H54 (cell line): ENCODE measurements around the gene TAL1.
"Not testable (repeated sequence)": the region's sequence is repeated elsewhere in the genome, so short reads cannot be mapped to it uniquely, and the experiment has no call there.

Source experiments
- DNase-seq: peaks from one replicate; pipeline ENCODE4 v3.0.0; 2011; ENCODE audit warnings: low spot score, mixed read lengths; ENCODE audit not compliant: insufficient read length
- FAIRE-seq: peaks from 3 replicates; lab custom pipeline; 2011; peaks lifted over from hg19 to GRCh38; lab: Jason Lieb, UNC
- POLR2A ChIP-seq: IDR thresholded peaks from 2 replicates; pipeline ENCODE4 v1.6.1; 2011; ENCODE audit warnings: low read depth, mild to moderate bottlenecking, low read length

Gene TAL1

DNA sequence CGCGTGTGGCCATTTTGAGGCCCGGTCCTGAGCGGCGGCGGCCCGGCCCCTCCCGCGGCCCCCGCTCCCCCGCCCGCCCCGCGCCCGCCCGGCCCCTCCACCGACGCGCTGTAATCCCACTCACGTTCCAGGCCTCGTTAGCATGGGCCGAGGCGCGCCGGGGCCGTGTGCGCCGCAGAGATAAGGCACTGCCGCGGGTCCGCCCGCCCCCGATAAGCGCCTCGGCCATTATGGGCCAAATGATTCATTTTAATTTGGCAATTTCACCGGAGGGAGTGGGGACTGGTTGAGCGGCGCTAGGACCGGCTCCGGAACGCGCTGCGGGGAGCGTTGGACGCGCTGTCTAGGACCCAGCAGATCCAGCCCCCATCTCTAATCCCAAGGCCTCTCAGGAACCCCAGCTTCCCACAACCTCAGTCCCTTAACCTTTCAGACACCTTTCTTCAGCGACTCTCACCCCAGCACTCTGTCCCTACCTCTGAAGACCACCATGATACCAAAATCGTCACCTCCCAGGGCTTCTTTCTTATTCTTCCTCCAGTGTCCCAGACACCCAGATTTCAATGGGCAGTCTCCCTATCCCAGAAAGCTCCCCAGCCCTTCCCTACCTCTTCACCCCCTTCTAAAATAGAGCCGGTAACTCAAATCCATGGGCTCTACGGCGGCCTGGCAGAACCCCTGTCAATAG lies at the start of gene TAL1:
Gene TAL1 (minus strand): TSS at position 39 of the 688 bp plus-strand sequence. CDS start 6,337 bp downstream, outside the sequence.
- FAIRE-seq = no peak
- DNase-seq = no peak

GRCh38 chr1:47280142-47280541 lies 48.1 kb upstream of the TAL1 start:
- TF ChIP-seq POLR2A = no peak
- no peak for DNase-seq
- no peak for FAIRE-seq

More for the DNA sequence above, at the start of gene TAL1:
- TF ChIP-seq POLR2A = no peak

- DNase-seq (no peak), FAIRE-seq (no peak)
- no peak for TF ChIP-seq POLR2A
These were observed 44.8 kb upstream of the TAL1 start for GRCh38 chr1:47276850-47277249.

DNA sequence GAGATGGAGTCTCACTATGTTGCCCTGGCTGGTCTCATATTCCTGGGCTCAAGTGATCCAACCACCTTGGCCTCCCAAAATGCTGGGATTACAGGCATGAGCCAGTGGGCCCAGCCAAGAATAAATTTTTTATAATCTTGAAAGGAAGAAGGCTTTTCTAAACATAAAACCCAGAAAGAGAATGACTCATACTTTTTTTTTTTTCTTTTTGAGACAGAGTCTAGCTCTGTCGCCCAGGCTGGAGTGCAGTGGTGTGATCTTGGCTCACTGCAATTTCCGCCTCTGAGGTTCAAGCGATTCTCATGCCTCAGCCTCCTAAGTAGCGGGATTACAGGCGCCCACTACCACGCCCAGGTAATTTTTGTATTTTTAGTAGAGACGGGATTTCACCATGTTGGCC lies 43.8 kb upstream of the TAL1 start:
- FAIRE-seq = not testable (repeated sequence)

GRCh38 chr1:47265529-47265928 lies 33.5 kb upstream of the TAL1 start:
- not testable (repeated sequence) for FAIRE-seq, DNase-seq

More for the DNA sequence above, 43.8 kb upstream of the TAL1 start:
- not testable (repeated sequence) for DNase-seq

- no peak for TF ChIP-seq POLR2A
- FAIRE-seq = no peak
- no peak for DNase-seq
These were observed 30.9 kb upstream of the TAL1 start for GRCh38 chr1:47262787-47263413.

- DNase-seq (no peak), FAIRE-seq (no peak)
- no peak for TF ChIP-seq POLR2A
These were observed 25.2 kb upstream of the TAL1 start for GRCh38 chr1:47257224-47257623.

- TF ChIP-seq POLR2A = no peak
- FAIRE-seq = no peak
- no peak for DNase-seq
These were observed 20.8 kb upstream of the TAL1 start for GRCh38 chr1:47252795-47253194.

GRCh38 chr1:47252369-47252768 lies 20.3 kb upstream of the TAL1 start:
- TF ChIP-seq POLR2A = no peak
- DNase-seq = no peak
- FAIRE-seq = no peak

DNA sequence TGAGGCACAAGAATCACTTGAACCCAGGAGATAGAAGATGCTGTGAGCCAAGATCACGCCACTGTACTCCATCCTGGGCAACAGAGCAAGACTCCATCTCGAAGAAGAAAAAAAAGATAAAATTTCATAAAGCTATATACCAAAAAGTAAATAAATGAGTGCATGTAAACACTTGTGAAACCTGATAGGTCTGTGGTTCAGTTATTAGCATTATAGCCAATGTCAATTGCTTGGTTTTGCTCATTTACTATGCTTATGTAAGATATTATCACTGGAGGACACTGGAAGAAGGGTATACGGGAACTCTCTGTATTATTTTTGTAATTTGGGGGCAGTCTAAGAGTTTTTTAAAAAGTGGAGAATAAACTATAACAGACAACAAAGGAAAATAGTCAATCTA lies 17.7 kb upstream of the TAL1 start:
- no peak for TF ChIP-seq POLR2A
- DNase-seq (no peak), FAIRE-seq (no peak)

DNA sequence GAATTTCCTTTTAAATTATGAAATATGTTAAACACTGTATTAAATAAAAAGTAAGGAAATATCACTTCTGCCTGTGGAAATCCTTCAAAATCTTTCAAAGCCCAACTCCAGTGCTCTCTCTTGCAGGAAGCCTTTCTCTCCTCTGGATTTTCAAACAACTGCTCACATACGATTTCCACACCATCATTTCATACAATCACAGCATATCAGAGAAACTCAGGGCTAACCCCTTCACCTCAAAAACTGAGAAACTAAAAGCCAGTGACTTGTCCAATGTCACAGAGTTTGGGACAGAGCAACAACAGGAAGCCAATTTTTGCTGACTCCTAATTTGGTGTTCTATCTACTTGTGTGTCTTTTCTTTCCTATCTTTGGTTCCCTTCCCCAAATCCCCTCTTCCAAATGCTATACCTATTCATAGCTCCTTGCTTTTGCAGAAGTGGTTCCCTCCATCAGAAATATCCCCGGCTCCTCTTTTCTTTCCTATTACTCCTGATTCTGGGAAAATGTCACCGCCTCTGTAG lies 12.4 kb upstream of the TAL1 start:
- no peak for DNase-seq
- no peak for FAIRE-seq
- TF ChIP-seq POLR2A = no peak

- DNase-seq (no peak), FAIRE-seq (no peak)
- no peak for TF ChIP-seq POLR2A
These were observed 11.9 kb upstream of the TAL1 start for GRCh38 chr1:47243910-47244309.

GRCh38 chr1:47241114-47242113 lies 9.4 kb upstream of the TAL1 start:
- no peak for TF ChIP-seq POLR2A
- FAIRE-seq (no peak), DNase-seq (no peak)
